HAP-1 (cell line): ENCODE results near the gene RORC.

Experiments used
- DNase-seq, 2 experiments: peaks; one replicate each; pipeline ENCODE4 v3.0.0-alpha.2; 2016 to 2020; ENCODE audit warnings: low spot score in 2 of 2
- H3K27me3 ChIP-seq: fragments of 250-450 bp; sonication (Bioruptor Pico); 2 replicates; pipeline ENCODE4 v1.5.1; 2020; ENCODE audit warnings: low read depth, mild to moderate bottlenecking, moderate library complexity
- H3K36me3 ChIP-seq: fragments of 250-450 bp; sonication (Bioruptor Pico); replicated peaks from 2 replicates; pipeline ENCODE4 v1.5.1; 2020; ENCODE audit warnings: mild to moderate bottlenecking
- H3K4me1 ChIP-seq: fragments of 250-450 bp; sonication (Bioruptor Pico); 2 replicates; pipeline ENCODE4 v1.5.1; 2020; ENCODE audit warnings: mild to moderate bottlenecking
- H3K4me3 ChIP-seq: fragments of 250-450 bp; sonication (Bioruptor Pico); 2 replicates; pipeline ENCODE4 v1.5.1; 2020; ENCODE audit warnings: mild to moderate bottlenecking, moderate library complexity
- H3K9me3 ChIP-seq: fragments of 250-450 bp; sonication (Bioruptor Pico); 2 replicates; pipeline ENCODE4 v1.5.1; 2020; ENCODE audit warnings: mild to moderate bottlenecking, moderate library complexity
- in situ Hi-C: fragments of 300-500 bp; cut with MboI; formaldehyde crosslinking; loops from 3 replicates; pipeline ENCODE4 v1.14.3; 2020; ENCODE audit warnings: low sequenced_read_pairs, inconsistent platforms, mixed read lengths

Gene RORC

DNA sequence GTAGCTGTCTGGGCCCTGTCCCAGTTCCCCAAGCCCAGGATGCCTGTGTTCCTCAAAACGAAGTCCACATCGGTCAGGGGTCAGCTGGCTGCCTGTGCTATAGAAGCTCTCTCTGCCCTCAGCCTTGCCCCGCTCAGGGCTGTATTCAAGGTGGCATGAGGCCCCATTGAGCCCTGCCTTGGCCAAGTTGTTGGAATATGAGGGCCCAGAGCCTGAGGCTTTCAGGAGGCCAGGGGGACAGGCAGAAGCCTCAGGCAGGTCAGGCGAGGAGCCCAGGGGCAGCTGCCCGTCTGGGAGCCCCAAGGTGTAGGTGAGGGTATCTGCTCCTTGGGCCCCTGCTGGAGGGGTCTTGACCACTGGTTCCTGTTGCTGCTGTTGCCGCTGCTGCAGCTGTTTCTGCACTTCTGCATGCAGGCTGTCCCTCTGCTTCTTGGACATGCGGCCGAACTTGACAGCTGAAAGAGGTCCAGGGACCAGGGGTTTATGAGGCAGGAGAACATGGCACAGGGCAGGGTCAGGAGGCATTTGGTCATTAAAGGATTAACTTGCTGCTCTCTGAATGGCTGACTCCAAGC, 16.5 kb downstream of the RORC start:
- Histone ChIP-seq H3K9me3 (no peaks in the 10 kb centered on the region), H3K27me3 (no peaks in the 10 kb centered on the region), H3K4me3 (no peak overlapping the region), H3K36me3 (no peaks in the 10 kb centered on the region), H3K4me1 (peaks cover 9% of the 10 kb centered on the region)
- no peak for DNase-seq
- in situ Hi-C loops: no loop called here

DNA sequence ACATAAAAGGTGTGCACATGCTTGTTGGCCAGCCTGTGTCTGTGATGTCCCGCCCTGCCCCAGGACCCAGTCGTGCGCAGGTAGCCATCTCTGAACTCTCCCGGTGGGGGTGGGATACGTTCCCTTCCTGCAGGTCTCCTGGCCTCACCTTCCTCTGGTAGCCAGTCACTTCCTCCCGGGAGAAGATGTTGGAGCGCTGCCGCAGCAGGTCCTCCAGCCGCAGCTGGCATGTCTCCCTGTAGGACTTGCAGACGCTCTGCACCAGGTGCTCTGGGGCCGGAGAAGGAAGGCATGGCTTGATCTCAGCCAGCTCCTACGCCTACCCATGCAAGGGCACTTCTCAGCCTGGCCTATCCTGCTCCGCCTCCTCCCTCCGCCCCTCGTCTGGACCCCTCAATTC, 17.2 kb downstream of the RORC start:
- no peak for DNase-seq
- H3K4me3 ChIP-seq: no peak overlapping the region
- H3K4me1 ChIP-seq: peaks cover 14% of the 10 kb centered on the region
- in situ Hi-C loops: no loop called here
- no peaks in the 10 kb centered on the region for H3K27me3 ChIP-seq
- H3K9me3 ChIP-seq: no peaks in the 10 kb centered on the region
- no peaks in the 10 kb centered on the region for H3K36me3 ChIP-seq

DNA sequence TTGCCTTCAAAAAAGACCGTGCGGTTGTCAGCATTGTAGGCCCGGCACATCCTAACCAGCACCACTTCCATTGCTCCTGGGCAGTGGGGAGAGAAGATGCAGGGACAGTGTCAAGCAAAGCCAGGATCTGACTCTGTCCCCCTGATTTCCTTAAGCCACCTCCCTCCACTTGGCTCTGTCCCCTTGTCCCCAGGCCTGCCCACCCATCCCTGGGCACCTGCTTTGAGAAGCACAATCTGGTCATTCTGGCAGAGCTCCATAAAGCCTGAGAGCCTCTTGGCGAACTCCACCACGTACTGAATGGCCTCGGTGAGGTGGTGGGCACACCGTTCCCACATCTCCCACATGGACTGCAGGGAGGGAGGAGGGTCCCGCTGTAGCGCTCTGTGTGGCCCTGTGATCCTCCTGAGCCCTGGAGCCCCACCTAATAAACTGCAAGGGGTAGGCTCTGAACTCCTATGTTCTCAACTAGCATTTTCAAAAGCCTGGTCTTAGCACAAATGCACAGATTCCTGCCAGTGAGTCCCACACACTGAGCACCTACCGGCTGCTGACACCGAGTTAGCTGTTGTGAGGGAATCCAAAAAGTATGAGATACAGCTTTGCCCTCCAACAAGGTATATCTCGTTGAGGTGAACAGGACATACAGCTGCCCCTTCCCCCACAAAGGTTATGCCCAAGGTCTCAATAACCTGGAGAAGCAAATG, 18.2 kb downstream of the RORC start:
- peaks cover 20% of the 10 kb centered on the region for H3K4me1 ChIP-seq
- in situ Hi-C loops: no loop called here

DNA sequence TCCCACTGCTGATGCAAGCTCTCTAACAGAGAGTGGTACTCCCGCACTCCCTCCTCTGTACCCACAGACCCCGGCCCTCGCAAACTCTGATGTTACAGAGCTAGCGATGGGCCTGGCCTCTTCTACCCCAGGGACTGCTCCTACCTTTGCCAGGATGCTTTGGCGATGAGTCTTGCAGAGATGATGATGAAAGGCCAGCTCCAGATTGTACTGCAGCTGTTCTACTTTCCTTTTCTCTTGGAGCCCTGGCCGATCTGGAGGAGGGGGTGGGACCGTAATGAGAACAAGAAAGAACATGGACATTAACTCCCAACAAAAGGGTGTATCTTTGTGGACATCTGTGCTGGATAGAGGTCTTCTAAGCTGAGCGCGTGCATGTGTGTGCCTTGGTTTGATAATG, 20.4 kb downstream of the RORC start:
- in situ Hi-C loops: no loop called here
- Histone ChIP-seq H3K36me3 (no peaks in the 10 kb centered on the region), H3K27me3 (no peaks in the 10 kb centered on the region), H3K4me1 (peaks cover 20% of the 10 kb centered on the region), H3K9me3 (no peaks in the 10 kb centered on the region), H3K4me3 (no peak overlapping the region)
- no peak for DNase-seq

More for the DNA sequence above, 18.2 kb downstream of the RORC start:
- no peak for DNase-seq
- Histone ChIP-seq H3K9me3 (no peaks in the 10 kb centered on the region), H3K36me3 (no peaks in the 10 kb centered on the region), H3K4me3 (no peak overlapping the region), H3K27me3 (no peaks in the 10 kb centered on the region)

DNA sequence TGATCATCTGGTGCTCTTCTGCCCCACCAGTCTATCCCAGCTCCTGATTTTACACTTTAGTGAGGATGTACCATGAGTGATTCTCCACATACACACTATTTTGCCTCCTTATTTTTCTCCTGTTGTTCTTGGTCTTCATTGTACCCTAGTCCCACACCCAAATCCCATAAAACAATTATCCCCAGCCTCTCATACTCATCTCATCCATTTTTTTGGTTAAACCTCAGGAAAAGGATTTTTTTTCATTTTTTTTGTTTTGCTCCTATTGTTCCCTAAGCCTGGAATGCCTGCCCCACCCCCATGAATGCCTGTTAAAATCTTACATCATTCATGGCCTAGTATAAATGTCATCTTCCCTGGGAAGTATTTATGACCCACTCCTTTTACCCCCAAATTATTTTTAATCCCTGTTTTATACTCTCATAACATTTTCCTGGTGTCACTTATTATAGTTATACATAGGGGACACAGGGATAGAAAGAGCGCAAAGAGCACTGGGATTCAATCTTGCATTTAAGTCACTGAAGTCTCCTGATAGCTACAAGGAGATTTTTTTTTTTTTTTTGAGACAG, 21.5 kb downstream of the RORC start:
- no peak overlapping the region for H3K4me3 ChIP-seq
- H3K36me3 ChIP-seq: no peaks in the 10 kb centered on the region
- peaks cover under 1% of the 10 kb centered on the region; the same call in 1 of the 2 replicates for H3K27me3 ChIP-seq
- H3K4me1 ChIP-seq: peaks cover 20% of the 10 kb centered on the region
- in situ Hi-C loops: loop anchor here (10.0 kb wide), 1 partner anchor 55 kb away; no protein-coding TSS in a partner anchor
- H3K9me3 ChIP-seq: no peaks in the 10 kb centered on the region
- DNase-seq: peak; percentile 83 to 84

DNA sequence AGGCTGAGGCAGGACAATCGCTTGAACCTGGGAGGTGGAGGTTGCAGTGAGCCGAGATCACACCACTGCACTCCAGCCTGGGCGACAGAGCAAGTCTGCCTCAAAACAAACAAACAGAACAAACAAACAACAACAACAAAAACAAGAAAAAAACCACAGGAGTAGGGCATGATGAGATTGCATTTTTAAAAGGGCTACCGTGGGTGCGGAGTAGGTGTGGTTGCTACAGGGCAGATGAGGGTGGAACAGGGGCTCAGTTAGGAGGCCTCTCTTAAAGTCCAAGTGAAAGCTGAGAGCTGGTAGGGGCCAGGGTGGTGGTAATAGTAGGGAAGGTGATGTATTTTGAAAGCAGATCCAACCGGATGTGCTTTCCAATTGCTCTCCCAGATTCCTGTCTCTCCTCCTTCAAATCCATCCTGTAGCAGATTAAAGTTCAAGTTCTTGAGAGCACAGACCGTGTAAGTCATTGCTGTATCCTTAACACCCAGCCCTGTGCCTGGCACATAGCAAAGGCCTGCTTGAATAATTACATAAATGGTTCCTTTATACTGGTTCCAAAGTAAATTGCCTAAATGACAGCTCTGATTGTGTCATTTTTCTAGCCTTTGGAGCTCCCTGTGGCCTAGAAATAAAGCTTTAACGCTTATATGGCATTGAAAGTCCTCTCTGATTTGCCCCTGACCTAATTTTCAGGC, 22.2 kb downstream of the RORC start:
- H3K27me3 ChIP-seq: peaks cover 7% of the 10 kb centered on the region; the same call in 1 of the 2 replicates
- H3K4me3 ChIP-seq: no peak overlapping the region
- in situ Hi-C loops: loop anchor here (10.0 kb wide), 1 partner anchor 55 kb away; no protein-coding TSS in a partner anchor
- H3K9me3 ChIP-seq: no peaks in the 10 kb centered on the region
- peaks cover 20% of the 10 kb centered on the region for H3K4me1 ChIP-seq
- no peaks in the 10 kb centered on the region for H3K36me3 ChIP-seq
- DNase-seq: peak; percentile 22 to 25

DNA sequence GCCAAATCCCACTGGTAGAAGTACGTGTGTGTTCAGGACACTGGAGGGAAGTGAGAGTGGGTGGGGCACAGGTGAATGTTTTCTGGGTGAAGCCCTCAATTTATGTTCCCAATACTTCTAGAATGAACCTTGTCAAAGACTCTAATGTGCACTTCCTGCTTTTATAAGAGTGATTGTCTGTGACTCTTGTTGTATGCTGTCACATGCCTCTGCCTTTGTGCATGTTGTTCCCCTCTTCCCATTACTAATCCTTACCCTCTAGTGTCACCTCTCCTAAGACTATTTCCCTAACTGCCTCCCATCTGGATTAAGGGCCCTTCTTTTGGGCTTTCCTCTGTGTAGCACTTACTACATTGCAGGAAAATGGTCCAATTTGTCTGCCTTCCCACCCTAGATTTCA, 23.8 kb downstream of the RORC start:
- in situ Hi-C loops: loop anchor here (10.0 kb wide), 1 partner anchor 57 kb away; no protein-coding TSS in a partner anchor
- Histone ChIP-seq H3K4me3 (no peak overlapping the region), H3K9me3 (no peaks in the 10 kb centered on the region), H3K4me1 (peaks cover 20% of the 10 kb centered on the region), H3K27me3 (peaks cover 10% of the 10 kb centered on the region; the same call in 1 of the 2 replicates), H3K36me3 (no peaks in the 10 kb centered on the region)
- no peak for DNase-seq

DNA sequence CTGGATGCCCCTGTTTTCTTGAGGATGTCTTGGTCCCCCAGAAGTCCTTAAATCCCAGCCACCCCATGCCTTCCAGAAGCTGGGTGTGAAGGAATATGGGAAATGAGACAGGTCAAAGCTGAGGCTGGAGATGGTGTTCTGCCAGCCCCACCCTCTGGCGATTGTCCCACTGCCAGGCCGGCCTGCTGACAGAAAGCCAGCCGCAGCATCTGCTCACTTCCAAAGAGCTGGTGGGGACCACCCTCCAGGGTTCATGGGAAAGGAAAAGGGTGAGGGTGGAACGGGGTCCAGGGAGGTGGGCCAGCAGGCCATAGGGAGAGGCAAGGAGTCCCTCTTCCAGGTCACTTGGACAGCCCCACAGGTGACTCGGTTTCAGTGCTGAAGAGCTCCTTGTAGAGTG, 24.5 kb downstream of the RORC start:
- no peak overlapping the region for H3K4me3 ChIP-seq
- no peaks in the 10 kb centered on the region for H3K9me3 ChIP-seq
- peaks cover 10% of the 10 kb centered on the region; the same call in 1 of the 2 replicates for H3K27me3 ChIP-seq
- no peak for DNase-seq
- in situ Hi-C loops: loop anchor here (10.0 kb wide), 1 partner anchor 58 kb away; no protein-coding TSS in a partner anchor
- peaks cover 20% of the 10 kb centered on the region for H3K4me1 ChIP-seq
- H3K36me3 ChIP-seq: no peaks in the 10 kb centered on the region

DNA sequence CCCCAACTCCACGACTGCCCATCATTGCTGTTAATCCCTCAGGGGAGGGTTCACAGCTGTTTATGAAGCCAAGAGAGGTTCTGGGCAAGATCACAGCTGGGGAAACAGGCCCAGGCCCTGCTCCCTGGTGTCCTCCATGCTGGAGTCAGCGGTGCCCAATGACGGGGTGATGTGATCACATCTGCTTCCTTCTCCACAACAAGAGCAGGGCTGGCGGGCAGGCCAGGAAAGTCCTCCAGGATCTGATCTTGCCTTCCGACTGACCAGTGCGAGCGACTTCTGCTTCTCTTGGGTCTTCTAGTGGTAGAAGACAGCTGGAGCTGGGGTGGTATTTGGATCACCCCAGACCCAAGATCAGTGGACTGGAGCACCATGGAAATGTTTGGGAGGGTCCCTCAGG, 25.4 kb downstream of the RORC start:
- H3K27me3 ChIP-seq: peaks cover 10% of the 10 kb centered on the region; the same call in 1 of the 2 replicates
- DNase-seq: no peak
- in situ Hi-C loops: loop anchor here (10.0 kb wide), 1 partner anchor 59 kb away; no protein-coding TSS in a partner anchor
- peaks cover 20% of the 10 kb centered on the region for H3K4me1 ChIP-seq
- no peak overlapping the region for H3K4me3 ChIP-seq
- H3K36me3 ChIP-seq: no peaks in the 10 kb centered on the region
- no peaks in the 10 kb centered on the region for H3K9me3 ChIP-seq

DNA sequence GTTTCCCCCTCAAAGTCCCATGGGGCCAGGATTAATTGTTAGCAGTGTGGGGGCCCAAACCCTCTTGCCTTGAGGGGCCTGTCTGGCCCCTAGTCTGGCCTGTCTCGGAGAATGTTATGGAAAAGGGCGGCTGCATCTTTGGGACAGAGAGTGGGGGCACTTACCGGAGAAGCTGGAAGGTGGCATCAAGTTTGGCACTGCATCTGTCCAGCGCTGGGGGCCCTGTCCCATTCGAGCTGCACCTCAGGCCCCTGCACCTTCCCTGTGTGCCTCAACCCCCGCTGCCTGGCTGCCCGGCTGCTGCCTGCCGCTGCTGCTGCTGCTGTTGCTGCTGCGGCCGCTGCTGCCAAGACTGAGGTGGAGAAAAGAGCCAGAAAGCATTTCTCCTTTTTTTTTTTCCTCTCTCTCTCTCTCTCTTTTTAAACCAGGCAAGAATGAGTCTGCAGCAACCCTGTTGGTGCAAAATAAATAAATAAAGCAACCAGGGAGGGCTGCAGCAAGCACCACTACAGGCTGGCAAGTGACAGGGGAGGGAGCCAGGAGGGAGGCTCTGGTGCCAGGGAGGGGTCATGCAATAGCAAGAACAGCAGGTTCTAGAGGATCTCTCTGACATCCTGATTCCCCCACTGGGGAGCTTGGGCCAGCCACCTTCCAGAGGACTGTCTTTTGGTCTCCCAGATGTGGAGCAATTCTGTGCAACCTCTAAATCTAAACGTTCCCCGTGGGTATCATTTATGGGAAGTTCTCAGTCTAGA, 26.4 kb downstream of the RORC start, which contains the start of gene LINGO4:
TSS of gene LINGO4 (minus strand) at position 354 of the 755 bp plus-strand sequence. CDS start 2,715 bp downstream, outside the sequence.
- Histone ChIP-seq H3K9me3 (no peaks in the 10 kb centered on the region), H3K27me3 (peaks cover 14% of the 10 kb centered on the region; the same call in 1 of the 2 replicates), H3K4me1 (peaks cover 13% of the 10 kb centered on the region), H3K36me3 (no peaks in the 10 kb centered on the region), H3K4me3 (no peak within 1 kb of the TSS)
- DNase-seq: no peak
- in situ Hi-C loops: loop anchor here (10.0 kb wide), 1 partner anchor 60 kb away; no protein-coding TSS in a partner anchor

DNA sequence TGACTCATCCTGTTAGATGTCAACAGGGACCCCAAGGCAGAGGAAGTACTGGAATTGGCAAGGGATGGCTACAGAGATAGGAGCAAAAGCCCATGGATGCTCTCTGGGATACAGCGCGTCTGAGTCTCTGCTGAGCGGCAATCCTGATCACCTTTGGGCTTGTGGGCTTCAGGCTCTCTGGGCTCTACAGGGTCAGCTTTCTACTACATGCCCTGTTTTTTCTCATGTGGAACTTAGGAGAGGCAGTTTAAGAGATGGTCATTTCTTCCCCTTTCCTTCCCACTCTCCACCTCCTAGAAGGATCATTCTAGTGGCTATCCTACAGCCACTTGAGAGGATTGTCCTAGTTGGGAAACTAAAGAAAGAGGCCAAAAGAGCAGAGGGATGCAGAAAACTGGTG, 27.7 kb downstream of the RORC start:
- Histone ChIP-seq H3K27me3 (peaks cover 20% of the 10 kb centered on the region; the same call in 1 of the 2 replicates), H3K4me1 (peaks cover 1% of the 10 kb centered on the region), H3K9me3 (no peaks in the 10 kb centered on the region), H3K36me3 (no peaks in the 10 kb centered on the region), H3K4me3 (no peak overlapping the region)
- in situ Hi-C loops: loop anchor here (10.0 kb wide), 1 partner anchor 61 kb away; no protein-coding TSS in a partner anchor
- DNase-seq: no peak

DNA sequence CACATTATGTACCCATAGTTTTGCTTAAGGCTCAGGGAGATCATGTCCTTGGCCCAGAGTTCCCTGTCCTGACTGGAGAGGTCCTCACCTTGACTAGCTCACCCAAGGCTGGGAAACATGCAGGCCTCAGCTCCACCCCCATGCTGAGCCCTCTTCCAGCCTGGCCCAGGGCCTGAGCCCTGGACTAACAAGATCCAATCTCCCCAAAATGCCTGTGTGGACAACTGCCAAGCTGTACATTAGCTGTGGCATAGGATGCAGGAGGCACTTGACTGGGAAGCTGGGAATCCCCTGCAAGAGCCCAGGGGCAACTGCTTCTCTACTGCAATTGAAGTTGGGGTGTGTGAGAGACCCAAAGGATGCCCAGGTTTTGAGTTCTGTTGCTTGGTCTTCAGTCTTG, 28.4 kb downstream of the RORC start:
- Histone ChIP-seq H3K36me3 (no peaks in the 10 kb centered on the region), H3K9me3 (no peaks in the 10 kb centered on the region), H3K4me1 (no peaks in the 10 kb centered on the region), H3K4me3 (no peak overlapping the region), H3K27me3 (peaks cover 23% of the 10 kb centered on the region; the same call in 1 of the 2 replicates)
- in situ Hi-C loops: loop anchor here (10.0 kb wide), 1 partner anchor 62 kb away; no protein-coding TSS in a partner anchor
- DNase-seq: no peak

DNA sequence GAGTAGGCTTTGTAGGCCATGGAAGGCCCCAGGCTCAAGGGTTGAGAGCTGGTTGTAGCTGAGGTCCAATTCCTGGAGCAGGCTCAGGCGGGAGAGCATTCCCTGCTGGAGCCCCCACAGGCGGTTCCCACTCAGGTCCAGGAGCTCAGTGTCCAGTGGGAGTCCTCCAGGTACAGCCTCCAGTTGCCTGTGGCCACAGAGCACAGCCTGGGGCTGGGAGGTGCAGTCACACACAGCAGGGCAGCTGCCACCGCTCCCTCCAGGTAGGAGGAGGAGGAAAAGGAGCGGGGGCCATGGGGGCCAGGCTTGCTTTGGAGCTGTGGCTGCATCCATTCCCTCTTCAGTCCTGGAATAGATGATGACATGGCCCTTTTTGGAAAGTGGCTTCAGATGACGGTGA, 29.2 kb downstream of the RORC start:
- no peaks in the 10 kb centered on the region for H3K4me1 ChIP-seq
- no peak for DNase-seq
- H3K27me3 ChIP-seq: peaks cover 23% of the 10 kb centered on the region; the same call in 1 of the 2 replicates
- H3K36me3 ChIP-seq: no peaks in the 10 kb centered on the region
- H3K9me3 ChIP-seq: no peaks in the 10 kb centered on the region
- H3K4me3 ChIP-seq: no peak overlapping the region
- in situ Hi-C loops: loop anchor here (10.0 kb wide), 1 partner anchor 62 kb away; no protein-coding TSS in a partner anchor
